ENCODE data around the gene TIGIT.
A peak's percentile ranks its signal among the peaks of the same experiment; 100 is the strongest.

Gene TIGIT

DNA sequence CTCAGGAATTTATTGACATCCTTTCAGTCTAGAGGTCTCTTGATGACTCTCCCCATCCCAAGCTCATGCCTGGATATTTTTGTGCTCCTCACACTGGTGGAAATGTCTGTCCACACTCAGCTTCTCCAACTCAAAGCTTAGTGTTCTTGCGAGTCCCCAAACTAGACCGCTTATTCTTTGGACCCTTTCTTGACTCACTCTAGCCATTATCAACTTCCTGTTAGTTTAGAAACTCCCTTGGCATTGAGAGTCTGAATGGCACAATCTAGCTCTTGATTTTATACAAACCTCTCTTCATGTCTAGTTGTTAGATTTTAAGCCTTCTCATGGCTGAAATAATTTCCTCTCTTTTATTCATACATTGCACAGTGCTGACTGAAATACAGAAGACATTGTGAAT is 19.6 kb downstream of the TIGIT start:
- FAIRE-seq = no peak

- no peak for FAIRE-seq
These were observed 20.5 kb downstream of the TIGIT start for GRCh38 chr3:114314282-114314681.

DNA sequence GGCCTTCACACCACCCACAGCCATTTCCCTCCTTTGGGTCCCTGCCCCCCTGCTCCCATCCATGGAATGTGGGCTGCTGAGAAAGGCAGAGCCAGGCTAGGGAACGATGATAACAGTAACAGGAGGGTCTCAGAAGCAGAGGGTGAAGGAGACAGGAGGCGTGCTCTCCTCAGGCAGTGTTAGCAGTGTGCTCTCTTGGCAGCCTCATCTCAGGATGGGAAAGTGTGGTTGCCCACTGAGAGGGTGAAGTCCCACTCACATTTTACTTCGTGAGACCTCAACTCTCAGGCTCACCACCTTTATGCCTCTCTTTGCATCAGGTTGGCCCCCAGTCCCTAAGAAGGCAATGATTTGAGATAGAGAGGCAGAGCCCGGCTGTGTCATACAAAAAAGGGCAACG is 24.5 kb downstream of the TIGIT start:
- FAIRE-seq = no peak

- FAIRE-seq = no peak
These were observed 25.6 kb downstream of the TIGIT start for GRCh38 chr3:114319453-114319852.

DNA sequence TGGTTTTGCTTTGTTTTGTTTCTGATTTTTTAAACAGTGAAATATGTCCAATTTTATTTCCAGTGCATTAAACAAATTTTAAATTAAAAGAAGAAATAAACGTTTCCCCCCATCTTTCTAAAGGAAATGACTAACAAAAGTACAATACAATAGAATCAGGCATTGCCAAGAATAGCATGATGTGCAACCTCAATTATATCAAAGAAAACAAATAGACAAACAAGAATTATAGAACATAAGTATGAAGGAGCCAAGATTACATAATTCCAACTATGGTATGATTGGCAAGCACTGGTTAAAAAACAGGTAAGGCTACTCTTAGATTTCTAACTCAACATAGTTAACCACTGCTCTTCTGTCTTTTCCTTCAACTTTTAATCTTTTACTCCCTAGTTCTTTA is 26.4 kb downstream of the TIGIT start:
- FAIRE-seq = no peak

DNA sequence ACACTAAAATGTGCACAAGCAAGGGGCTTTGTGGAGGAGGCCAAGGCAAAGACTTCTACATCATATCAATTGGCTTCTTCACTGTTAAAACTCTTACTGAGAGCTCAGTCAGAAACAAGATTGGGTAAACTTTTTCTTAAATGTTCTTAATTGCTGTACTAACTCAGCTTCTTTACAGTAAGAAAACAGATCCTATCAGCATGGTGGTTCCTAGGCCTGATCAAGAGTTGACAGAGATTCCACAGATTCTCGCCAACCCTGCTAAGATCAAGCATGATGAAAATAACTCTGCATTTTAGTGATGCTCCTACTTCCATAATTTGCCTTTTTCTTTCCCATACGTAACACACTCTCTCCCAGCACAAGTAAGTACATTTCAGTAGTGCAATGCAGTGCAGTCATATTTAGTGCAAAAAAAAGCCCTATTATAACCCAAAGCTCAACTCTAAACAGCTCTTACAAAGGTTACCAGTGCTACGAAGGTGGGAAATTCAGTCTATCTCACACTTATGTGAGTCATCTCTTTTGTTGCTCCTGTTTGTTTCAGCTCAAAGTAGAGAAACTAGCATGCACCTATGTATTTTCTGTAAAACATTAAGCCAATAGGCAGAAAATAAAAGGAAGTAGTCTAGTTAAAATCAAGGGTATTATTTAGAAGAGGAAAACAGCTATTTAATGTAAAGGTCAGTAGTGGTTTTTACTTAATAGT is 29.9 kb downstream of the TIGIT start:
- no peak for FAIRE-seq

DNA sequence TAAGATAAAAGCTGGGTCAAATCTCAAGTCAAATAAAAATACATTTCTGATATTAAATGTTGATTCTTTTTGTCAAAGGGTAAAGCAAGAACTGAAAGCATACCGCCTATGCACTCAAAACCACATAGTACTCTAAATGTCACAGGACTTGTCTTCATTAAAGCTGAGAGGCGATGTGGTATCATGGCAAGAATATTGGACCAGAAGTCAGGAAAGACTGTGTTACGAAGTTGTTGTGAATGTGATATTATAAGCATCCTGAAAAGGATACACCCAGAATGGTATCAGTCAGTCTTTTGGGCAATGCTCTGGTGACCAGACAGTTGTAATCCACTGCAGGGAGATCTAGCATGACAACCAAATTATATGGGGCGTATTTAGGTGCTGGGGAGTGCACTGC is 33.8 kb downstream of the TIGIT start:
- no peak for FAIRE-seq

- no peak for FAIRE-seq
These were observed 34.5 kb downstream of the TIGIT start for GRCh38 chr3:114328345-114328744.

- no peak for FAIRE-seq
These were observed 36.0 kb downstream of the TIGIT start for GRCh38 chr3:114329823-114330222.

- FAIRE-seq = no peak
These were observed 37.2 kb downstream of the TIGIT start for GRCh38 chr3:114331007-114331406.

GRCh38 chr3:114331710-114332109 is 37.9 kb downstream of the TIGIT start:
- no peak for FAIRE-seq

DNA sequence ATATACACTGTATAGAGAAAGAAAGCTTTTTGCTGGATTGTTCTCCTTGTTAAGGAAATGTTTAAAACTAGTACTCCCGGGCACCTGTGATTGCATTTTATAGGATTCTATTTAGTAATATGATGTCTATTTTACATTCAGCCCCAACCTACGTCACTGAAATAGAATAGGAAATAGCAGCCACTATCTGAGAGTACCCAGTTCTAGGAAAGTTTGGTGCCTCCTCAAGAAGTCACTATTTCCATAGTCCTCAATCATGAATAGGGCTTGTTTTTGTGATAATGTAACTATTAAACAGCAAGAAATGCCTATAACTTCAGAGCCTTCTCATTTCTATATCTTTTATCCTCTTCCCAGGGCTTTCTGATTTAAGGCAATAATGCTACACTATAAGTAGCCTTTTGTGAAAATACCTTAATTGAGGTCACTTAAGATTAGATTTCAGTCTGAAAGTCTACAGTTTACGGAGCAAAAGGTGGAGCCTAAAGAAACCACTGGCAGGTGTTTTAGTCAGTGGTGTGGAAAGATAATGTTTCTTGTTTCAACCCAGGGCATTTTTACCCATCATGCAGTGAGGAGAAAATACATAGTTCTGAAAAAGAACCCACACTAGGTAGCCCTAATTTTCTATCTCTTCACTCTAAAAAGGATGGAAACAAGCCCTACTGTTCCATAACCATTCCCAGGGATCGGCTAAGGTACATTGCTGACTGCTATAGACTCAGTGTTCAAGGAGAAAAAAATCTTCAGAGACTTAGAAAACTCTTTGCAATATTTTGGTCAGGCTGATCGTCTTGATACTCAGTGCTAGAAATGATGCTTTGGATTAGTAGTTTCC is 38.7 kb downstream of the TIGIT start:
- FAIRE-seq = no peak

DNA sequence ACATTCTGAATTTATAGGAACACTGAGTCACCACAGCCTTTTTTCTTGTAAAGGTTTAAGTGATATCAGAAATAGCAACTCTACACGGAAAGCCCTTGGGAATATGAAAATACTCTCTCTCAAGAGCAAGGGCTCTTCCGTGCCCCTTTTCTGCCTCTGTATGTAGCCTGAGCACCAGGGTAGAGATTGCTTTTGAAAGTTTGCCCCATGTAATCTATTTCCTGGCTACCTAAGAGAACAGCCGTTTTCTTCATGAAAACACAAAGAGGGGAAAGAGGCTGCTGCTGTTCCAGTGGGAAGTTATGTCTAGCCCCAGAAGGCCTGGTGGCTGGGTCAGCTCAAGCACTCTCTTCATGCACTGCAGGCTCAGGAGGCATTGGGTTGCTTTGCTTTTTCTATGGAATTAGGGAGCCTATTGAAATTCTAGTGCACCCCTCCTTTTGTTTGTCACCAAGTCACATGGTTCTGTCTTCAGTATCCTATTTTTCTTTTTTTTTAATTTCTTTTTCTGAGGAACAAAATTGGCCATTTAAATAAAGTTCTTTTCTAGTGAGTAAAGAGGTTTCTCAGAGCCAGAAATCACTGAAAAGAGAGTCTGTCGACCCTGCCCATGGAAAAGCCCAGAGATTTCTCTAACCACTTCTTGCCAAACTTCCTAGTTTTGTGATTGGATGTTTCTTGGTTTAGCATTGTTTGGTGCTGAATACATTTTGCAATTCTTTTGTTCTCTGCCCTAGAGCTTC is 39.5 kb downstream of the TIGIT start:
- FAIRE-seq = no peak

DNA sequence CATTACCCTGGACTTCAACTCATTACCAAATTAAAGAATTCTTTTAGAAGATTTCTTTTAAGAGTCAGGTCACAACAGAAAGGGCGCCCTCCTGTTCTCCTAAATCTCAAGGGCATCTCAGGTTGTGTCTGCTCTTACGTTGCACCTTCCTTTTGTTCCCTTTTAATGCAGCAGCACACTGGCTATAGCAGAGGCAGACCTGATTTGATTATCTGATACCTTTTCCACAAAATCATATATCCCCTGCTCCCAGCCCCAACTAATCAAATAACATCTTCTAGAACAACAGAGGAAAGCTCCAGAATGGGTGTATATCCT is 40.1 kb downstream of the TIGIT start:
- no peak for FAIRE-seq

DNA sequence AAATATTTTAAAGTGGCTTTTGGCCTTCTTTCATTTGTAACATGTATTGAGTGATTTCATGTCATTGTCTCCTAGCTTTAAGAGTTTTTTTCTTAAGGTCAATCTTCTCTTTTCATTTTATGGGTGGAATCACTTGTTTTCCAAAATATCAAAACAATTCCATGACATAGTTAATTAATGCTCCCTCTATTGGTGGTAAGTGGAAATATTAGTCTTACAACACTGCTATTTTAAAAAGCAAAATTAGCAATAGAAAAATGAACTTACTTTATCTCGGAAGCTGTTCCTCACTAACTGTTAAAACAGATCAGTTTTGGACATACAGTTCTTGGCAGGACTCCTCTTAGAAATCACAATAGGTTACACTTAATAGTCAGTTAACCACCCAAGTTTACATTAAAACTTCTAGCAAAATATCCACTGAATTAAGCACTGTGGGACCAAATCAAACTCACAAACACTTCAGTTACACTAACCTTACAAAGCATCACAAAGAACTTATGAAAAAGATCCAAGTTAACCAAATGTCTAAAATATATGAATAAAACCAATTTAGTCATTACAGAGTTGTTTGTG is 42.4 kb downstream of the TIGIT start:
- peak; percentile 44 for FAIRE-seq

DNA sequence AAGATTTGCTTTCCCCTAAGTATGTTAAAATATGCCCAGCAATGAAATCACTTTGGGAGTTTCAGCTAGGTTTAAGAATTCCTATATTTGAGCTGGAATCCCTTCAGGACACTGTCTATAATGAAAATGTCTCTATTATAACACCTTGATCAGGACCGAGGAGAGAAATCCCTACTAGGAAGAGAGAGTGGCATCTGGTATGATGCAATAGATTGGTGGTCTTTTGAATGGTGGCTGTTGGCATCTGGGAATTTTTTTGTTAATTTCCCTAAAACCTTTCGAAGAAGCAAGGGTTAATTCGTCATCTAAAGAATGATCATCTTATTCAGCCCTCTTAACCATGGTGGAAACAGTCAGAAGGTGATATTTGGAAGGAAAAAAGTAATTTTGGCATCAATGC is 43.0 kb downstream of the TIGIT start:
- FAIRE-seq = no peak

GRCh38 chr3:114338651-114339357 is 45.0 kb downstream of the TIGIT start:
- no peak for FAIRE-seq

GRCh38 chr3:114344492-114344891 is 50.7 kb downstream of the TIGIT start:
- FAIRE-seq = no peak

GRCh38 chr3:114350271-114350670 is 56.4 kb downstream of the TIGIT start:
- FAIRE-seq = no peak

GRCh38 chr3:114350690-114351089 is 56.9 kb downstream of the TIGIT start:
- no peak for FAIRE-seq

GRCh38 chr3:114351123-114351821 is 57.4 kb downstream of the TIGIT start:
- no peak for FAIRE-seq

DNA sequence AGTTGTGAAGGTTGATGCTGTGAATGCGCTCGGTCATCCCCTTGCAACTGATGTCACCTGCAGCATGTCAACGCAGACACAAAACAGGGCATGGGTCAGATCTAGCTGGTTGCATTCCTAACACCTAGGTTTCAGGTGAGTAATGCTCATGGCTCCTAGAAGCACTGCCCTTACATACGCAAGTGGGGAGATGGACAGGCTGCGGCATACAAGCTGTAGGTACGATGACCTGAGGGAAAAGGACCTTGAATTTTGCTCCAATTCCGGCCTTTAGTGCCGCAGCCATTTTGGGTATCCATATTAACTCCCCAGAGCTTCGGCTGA is 58.0 kb downstream of the TIGIT start:
- no peak for FAIRE-seq
